GM12864 (cell line): ENCODE measurements around the gene CHD6.

Experiments used
- DNase-seq: peaks from one replicate; pipeline ENCODE4 v3.0.0-alpha.2; 2011; ENCODE audit warnings: low read depth
- H3K4me3 ChIP-seq: 2 replicates; pipeline ENCODE4 v1.5.1; 2011; ENCODE audit warnings: mild to moderate bottlenecking, low read depth, low read length, control low read depth
- TF ChIP-seq, protein P1 (sequence below): IDR thresholded peaks from 2 replicates; pipeline ENCODE4 v1.5.1; 2011; ENCODE audit warnings: low read depth, mild to moderate bottlenecking, moderate library complexity, low read length, control low read depth, inconsistent platforms; ENCODE audit errors: missing control alignments

CHD6 gene

DNA sequence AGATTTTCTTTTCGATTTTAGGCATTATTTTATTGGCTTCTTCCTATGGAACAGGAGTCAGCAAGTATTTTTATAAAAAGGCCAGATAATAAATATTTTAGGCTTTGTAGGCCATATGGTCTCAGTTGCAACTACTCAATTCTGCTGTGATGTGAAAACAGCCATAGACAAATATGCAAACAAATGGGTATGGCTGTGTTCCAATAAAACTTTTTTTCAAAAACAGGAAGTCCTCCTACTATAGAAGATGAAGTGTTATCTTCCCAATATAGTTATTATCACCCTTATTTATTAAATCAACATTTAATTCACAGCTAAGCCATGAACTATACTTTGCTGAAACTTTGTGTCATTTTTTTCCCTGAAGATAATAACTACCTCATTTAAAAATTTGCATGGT is 57.2 kb downstream of the CHD6 start:
- no peak for DNase-seq
- no peak overlapping the region for H3K4me3 ChIP-seq
- TF ChIP-seq, protein P1, sequence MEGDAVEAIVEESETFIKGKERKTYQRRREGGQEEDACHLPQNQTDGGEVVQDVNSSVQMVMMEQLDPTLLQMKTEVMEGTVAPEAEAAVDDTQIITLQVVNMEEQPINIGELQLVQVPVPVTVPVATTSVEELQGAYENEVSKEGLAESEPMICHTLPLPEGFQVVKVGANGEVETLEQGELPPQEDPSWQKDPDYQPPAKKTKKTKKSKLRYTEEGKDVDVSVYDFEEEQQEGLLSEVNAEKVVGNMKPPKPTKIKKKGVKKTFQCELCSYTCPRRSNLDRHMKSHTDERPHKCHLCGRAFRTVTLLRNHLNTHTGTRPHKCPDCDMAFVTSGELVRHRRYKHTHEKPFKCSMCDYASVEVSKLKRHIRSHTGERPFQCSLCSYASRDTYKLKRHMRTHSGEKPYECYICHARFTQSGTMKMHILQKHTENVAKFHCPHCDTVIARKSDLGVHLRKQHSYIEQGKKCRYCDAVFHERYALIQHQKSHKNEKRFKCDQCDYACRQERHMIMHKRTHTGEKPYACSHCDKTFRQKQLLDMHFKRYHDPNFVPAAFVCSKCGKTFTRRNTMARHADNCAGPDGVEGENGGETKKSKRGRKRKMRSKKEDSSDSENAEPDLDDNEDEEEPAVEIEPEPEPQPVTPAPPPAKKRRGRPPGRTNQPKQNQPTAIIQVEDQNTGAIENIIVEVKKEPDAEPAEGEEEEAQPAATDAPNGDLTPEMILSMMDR, result no peak

- no peak overlapping the region for H3K4me3 ChIP-seq
- DNase-seq, result no peak
- TF ChIP-seq, protein P1, result no peak
These were observed 58.5 kb downstream of the CHD6 start for GRCh38 chr20:41559658-41560057.

DNA sequence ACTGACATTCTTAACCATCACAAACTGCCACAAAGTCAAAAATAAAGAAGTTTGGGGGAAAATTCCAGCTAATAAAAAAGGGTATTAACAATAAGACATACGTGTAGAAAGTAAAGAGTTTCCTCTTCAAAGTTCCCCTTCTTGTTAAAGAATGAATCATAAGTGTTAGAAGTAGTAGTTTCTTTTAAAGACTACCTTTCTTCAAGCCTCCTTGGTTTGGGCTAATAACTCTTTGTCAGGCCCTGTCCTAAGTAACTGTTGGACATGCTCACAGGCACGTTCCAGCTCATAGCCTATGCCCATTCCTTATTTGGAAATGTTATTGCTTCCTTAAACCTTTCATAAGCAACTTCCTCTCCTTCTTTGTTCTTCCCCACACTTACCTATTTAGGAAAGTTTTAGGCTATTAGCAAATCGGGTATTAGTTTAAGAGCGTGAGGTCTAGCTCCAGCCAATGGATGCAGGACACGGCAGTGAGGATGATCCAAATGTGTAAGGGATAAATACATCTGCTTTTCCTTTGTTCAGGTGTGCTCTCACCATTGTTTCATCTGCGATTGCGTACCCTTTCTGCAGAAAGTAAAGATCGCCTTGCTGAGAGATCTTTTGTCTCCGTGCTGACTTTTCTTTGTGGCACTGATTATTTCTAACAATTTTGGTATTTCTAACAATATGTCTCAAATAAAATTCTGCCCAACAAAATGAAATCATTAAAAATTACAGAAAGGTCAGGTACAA is 64.9 kb downstream of the CHD6 start:
- TF ChIP-seq, protein P1, result no peak
- DNase-seq, result no peak
- no peak overlapping the region for H3K4me3 ChIP-seq

GRCh38 chr20:41552295-41553068 is 65.7 kb downstream of the CHD6 start:
- no peak overlapping the region for H3K4me3 ChIP-seq
- no peak for DNase-seq
- TF ChIP-seq, protein P1, result no peak

DNA sequence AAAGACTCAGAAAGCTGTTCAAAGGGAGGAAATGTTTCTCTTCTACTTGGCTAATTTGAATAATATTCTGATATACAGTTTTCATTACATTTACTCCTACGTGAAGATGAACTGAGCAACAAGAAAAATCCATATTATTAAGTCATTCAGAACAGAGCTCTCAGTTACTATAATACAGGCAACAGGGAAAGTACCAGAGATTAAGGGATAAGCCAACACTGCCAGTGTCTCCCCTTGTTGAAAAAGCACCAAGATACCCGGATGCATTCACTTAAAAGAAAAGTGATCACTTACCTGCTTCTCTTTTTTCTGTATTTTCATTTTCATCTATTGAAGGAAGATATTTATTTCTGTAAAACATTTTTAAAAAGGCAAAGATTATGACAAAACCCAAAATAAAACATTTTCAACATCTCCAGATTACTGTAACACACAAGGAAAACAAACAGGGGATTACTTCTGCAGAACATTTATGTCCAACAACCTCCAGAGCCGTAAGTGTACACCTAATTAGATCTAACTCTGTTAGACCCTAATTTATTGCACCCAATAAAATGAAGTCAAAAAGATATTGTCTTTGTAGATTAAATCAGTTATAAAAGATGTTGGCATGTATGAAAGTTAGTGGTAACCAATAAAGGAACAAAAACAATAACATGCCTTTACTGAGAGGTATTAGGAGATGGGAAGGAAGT is 67.0 kb downstream of the CHD6 start:
- no peak overlapping the region for H3K4me3 ChIP-seq
- TF ChIP-seq, protein P1, result no peak
- no peak for DNase-seq

DNA sequence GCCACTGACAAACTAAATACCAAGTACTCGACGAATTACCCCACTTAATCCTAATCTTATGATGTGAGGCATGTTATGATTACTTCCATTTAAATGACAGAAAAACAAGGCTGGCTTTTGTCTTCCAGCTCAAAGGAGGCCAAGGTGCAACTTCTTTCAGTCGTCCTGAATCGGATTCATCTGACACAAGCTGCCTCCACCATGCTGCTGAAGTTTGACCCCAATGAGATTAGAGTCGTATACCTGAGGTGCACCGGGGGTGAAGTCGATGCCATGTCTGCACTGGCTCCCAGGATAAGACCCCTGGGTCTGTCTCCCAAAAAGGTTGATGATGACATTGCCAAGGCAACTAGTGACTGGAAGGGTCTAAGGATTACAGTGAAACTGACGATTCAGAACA is 71.0 kb downstream of the CHD6 start:
- TF ChIP-seq, protein P1, result no peak
- no peak for DNase-seq
- no peak overlapping the region for H3K4me3 ChIP-seq
